Kidney epithelial cell (primary cell): ENCODE data around the gene TOMM70. TPM values are rescaled to one million over a fixed set of nuclear protein-coding genes. Genes with fewer than 3 reads are reported as not detected.
"Not testable (repeated sequence)": the region's sequence is repeated elsewhere in the genome, so short reads cannot be mapped to it uniquely, and the experiment has no call there.

Source experiments
- DNase-seq: peaks from one replicate; pipeline ENCODE4 v3.0.0-alpha.2; 2010; ENCODE audit warnings: low read depth
- H3K27me3 ChIP-seq: 2 replicates; pipeline ENCODE4 v1.6.0; 2011; ENCODE audit warnings: low read length; ENCODE audit not compliant: control insufficient read depth, insufficient read depth
- H3K36me3 ChIP-seq: 2 replicates; pipeline ENCODE4 v1.5.1; 2011; ENCODE audit warnings: low read length; ENCODE audit not compliant: control insufficient read depth, insufficient read depth
- H3K4me3 ChIP-seq: 2 replicates; pipeline ENCODE4 v1.5.1; 2011; ENCODE audit warnings: low read depth, mild to moderate bottlenecking, control low read depth, low read length
- CTCF ChIP-seq: IDR thresholded peaks from 2 replicates; pipeline ENCODE4 v1.5.1; 2011; ENCODE audit warnings: mild to moderate bottlenecking, moderate library complexity, low read length, control low read depth, inconsistent platforms; ENCODE audit not compliant: insufficient read depth, poor library complexity, severe bottlenecking
- total RNA-seq: library from RNA; depleted of rRNA; stranded (reverse); fragments of >200 nt; gene quantifications from 2 replicates; pipeline ENCODE4 v1.2.3, GENCODE V29; 2015

TOMM70 gene
- 32.9 and 39.1 TPM in 2 replicates for total RNA-seq

GRCh38 chr3:100400780-100401673 is at the start of gene TOMM70, which contains the start of gene LNP1:
Gene TOMM70 (minus strand): TSS chr3:100401089. CDS start chr3:100400949, 140 bp downstream.
Gene LNP1 (plus strand): TSS chr3:100401539. CDS start chr3:100429730, 28,191 bp downstream.
- no peak for TF ChIP-seq CTCF
- Histone ChIP-seq H3K4me3 (peak within 1 kb of the TSS; percentile 85), H3K27me3 (no peaks in the 10 kb centered on the region), H3K36me3 (no peaks in the 10 kb centered on the region)
- peak; percentile 91 for DNase-seq

DNA sequence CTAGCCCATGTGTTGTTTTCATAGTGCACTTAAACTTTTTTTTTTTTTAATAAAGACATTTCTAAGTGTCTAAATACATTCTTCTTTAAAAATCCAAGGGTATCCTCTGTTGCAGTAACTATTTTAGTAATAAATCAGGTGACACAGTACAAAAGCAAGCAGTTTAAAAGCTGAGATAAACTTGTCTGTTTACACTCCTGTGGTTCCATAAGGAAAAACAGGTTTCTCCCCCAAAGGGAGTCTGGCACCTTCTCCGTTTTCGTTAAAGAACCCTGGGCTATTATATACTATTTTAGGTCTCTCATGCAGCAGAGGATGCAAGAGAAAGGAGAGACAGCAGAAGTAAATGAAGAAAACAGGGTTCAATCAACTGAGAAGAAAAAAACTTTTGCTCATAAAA is 48.3 kb upstream of the TOMM70 start:
- no peak overlapping the region for H3K4me3 ChIP-seq
- no peaks in the 10 kb centered on the region for H3K36me3 ChIP-seq
- no peak for TF ChIP-seq CTCF
- no peaks in the 10 kb centered on the region for H3K27me3 ChIP-seq
- DNase-seq: no peak

GRCh38 chr3:100448079-100448478 is 47.2 kb upstream of the TOMM70 start:
- no peaks in the 10 kb centered on the region for H3K36me3 ChIP-seq
- no peaks in the 10 kb centered on the region for H3K27me3 ChIP-seq
- TF ChIP-seq CTCF: no peak
- no peak for DNase-seq
- H3K4me3 ChIP-seq: no peak overlapping the region

DNA sequence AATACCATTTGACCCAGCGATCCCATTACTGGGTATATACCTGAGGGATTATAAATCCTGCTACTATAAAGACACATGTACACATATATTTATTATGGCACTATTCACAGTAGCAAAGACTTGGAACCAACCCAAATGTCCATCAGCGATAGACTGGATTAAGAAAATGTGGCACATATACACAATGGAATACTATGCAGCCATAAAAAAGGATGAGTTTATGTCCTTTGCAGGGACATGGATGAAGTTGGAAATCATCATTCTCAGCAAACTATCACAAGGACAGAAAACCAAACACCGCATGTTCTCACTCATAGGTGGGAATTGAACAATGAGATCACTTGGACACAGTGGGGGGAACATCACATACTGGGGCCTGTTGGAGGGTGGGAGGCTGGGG is 46.2 kb upstream of the TOMM70 start:
- not testable (repeated sequence) for H3K27me3 ChIP-seq, DNase-seq, H3K4me3 ChIP-seq, H3K36me3 ChIP-seq

GRCh38 chr3:100443690-100444089 is 42.8 kb upstream of the TOMM70 start:
- Histone ChIP-seq H3K4me3 (no peak overlapping the region), H3K27me3 (no peaks in the 10 kb centered on the region), H3K36me3 (no peaks in the 10 kb centered on the region)
- DNase-seq: no peak
- TF ChIP-seq CTCF: no peak

DNA sequence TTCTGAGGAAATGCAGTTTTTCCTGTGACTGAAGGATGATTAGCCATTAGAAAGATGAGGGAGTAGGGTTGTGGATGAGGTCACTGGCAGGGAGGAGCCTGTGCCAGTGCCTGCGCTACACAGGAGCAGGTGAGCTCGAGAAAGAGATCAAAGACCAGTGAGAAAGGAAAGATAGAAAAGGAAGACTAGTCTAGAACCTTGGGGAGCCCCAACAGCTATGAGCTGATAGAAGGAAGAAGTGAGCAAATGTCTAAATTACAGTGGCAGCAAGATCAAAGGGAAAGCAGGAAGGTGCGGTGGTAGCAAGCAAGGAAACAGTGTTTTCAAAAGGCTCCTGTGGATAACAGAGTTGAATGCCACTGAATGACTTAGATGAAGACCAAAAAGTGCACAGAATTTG is 40.0 kb upstream of the TOMM70 start:
- H3K4me3 ChIP-seq: no peak overlapping the region

More for the DNA sequence above, 40.0 kb upstream of the TOMM70 start:
- no peak for DNase-seq
- no peak for TF ChIP-seq CTCF
- Histone ChIP-seq H3K27me3 (no peaks in the 10 kb centered on the region), H3K36me3 (no peaks in the 10 kb centered on the region)
